Esophagus (tissue), 2 donors: ENCODE data around the gene NLGN1. TPM values are rescaled to one million over a fixed set of nuclear protein-coding genes. Genes with fewer than 3 reads are reported as not detected.
A peak's percentile ranks its signal among the peaks of the same experiment; 100 is the strongest.

Experiments used
- H3K27ac ChIP-seq, 2 donors: one replicate each; pipeline ENCODE4 v1.5.1; 2013; ENCODE audit warnings: low read depth in 2 of 2, mild to moderate bottlenecking in 2 of 2, inconsistent platforms in 1 of 2, low read length in 1 of 2, moderate library complexity in 1 of 2
- H3K27me3 ChIP-seq, 2 donors: one replicate each; pipeline ENCODE4 v1.6.1; 2013; ENCODE audit warnings: low read length in 2 of 2, control low read depth in 1 of 2, mild to moderate bottlenecking in 1 of 2; ENCODE audit not compliant: insufficient read depth in 2 of 2, control insufficient read depth in 1 of 2
- H3K36me3 ChIP-seq, 2 donors: one replicate each; pipeline ENCODE4 v1.6.1; 2013; ENCODE audit warnings: low read length in 1 of 2; ENCODE audit not compliant: control insufficient read depth in 2 of 2, insufficient read depth in 2 of 2
- H3K4me1 ChIP-seq, 2 donors: one replicate each; pipeline ENCODE4 v1.6.1; 2013; ENCODE audit warnings: low read length in 1 of 2; ENCODE audit not compliant: control insufficient read depth in 2 of 2, insufficient read depth in 2 of 2
- H3K4me3 ChIP-seq, 2 donors: one replicate each; pipeline ENCODE4 v1.5.1; 2013; ENCODE audit warnings: low read length in 2 of 2, mild to moderate bottlenecking in 2 of 2, low read depth in 1 of 2, moderate library complexity in 1 of 2
- H3K9me3 ChIP-seq, 2 donors: one replicate each; pipeline ENCODE4 v1.6.1; 2013; ENCODE audit warnings: mild to moderate bottlenecking in 2 of 2, low read depth in 1 of 2, low read length in 1 of 2, moderate library complexity in 1 of 2; ENCODE audit not compliant: control insufficient read depth in 2 of 2, insufficient read depth in 1 of 2
- WGBS, 2 donors: extraction: QIAGEN DNeasy Blood & Tissue Kit; methylation state at CpG; one replicate each; pipeline ENCODE4 v1.1.7; 2013; 5-methylcytosine and 5-hydroxymethylcytosine counted together
- polyA plus RNA-seq, 2 donors: library from polyadenylated mRNA; stranded (reverse); fragments of 200-250 nt; gene quantifications; one replicate each; pipeline ENCODE4 v1.2.3, GENCODE V29; 2013
- donor health status: healthy with polysubstance abuse.
- donor health status: Bipolar disorder and iron deficiency.

Gene NLGN1
- polyA plus RNA-seq, 2 donors, result 0.26 to 0.46 TPM

GRCh38 chr3:173396191-173397041 lies 1.1 kb upstream of the NLGN1 start:
- 1 to 2% methylated on average over 29 of the region's 29 CpGs for WGBS, 2 donors
- peak overlapping the region; percentile 67 to 69 for H3K27ac ChIP-seq
- H3K9me3 ChIP-seq, result no peaks in the 10 kb centered on the region
- no peaks in the 10 kb centered on the region for H3K36me3 ChIP-seq
- no peaks in the 10 kb centered on the region for H3K4me1 ChIP-seq
- H3K4me3 ChIP-seq, result peak overlapping the region; percentile 56 to 85
- peaks cover 0 to 5% of the 10 kb centered on the region in 2 donors for H3K27me3 ChIP-seq

- no peaks in the 10 kb centered on the region for H3K4me1 ChIP-seq
- peaks cover 0 to 3% of the 10 kb centered on the region in 2 donors for H3K27me3 ChIP-seq
- H3K36me3 ChIP-seq, result no peaks in the 10 kb centered on the region
- peak overlapping the region; percentile 40 to 85 for H3K4me3 ChIP-seq
- H3K9me3 ChIP-seq, result no peaks in the 10 kb centered on the region
- H3K27ac ChIP-seq, result peak overlapping the region; percentile 74 to 77
- WGBS, 2 donors, result 7 to 11% methylated on average over 15 of the region's 15 CpGs
These were observed 551 bp downstream of the NLGN1 start for GRCh38 chr3:173398111-173398479.

- no peak overlapping the region for H3K27ac ChIP-seq
- H3K4me3 ChIP-seq, result no peak overlapping the region
- WGBS, 2 donors, result 65 to 70% methylated on average over 1 of the region's 1 CpG
- no peaks in the 10 kb centered on the region for H3K36me3 ChIP-seq
- no peaks in the 10 kb centered on the region for H3K4me1 ChIP-seq
- peaks cover 0 to 3% of the 10 kb centered on the region in 2 donors for H3K27me3 ChIP-seq
- H3K9me3 ChIP-seq, result no peaks in the 10 kb centered on the region
These were observed 1.5 kb downstream of the NLGN1 start for GRCh38 chr3:173399044-173399443.

GRCh38 chr3:173401369-173401768 lies 3.8 kb downstream of the NLGN1 start:
- Histone ChIP-seq H3K4me3 (no peak overlapping the region), H3K36me3 (no peaks in the 10 kb centered on the region), H3K4me1 (no peaks in the 10 kb centered on the region), H3K9me3 (no peaks in the 10 kb centered on the region), H3K27me3 (peaks cover 0 to 3% of the 10 kb centered on the region in 2 donors), H3K27ac (no peak overlapping the region)
- 61 to 74% methylated on average over 3 of the region's 3 CpGs for WGBS, 2 donors

GRCh38 chr3:173402656-173403055 lies 5.1 kb downstream of the NLGN1 start:
- no peaks in the 10 kb centered on the region for H3K36me3 ChIP-seq
- no peak overlapping the region for H3K4me3 ChIP-seq
- no peaks in the 10 kb centered on the region for H3K4me1 ChIP-seq
- WGBS, 2 donors, result 52 to 71% methylated on average over 2 of the region's 2 CpGs
- no peaks in the 10 kb centered on the region for H3K9me3 ChIP-seq
- H3K27ac ChIP-seq, result no peak overlapping the region
- peaks cover 0 to 3% of the 10 kb centered on the region in 2 donors for H3K27me3 ChIP-seq

GRCh38 chr3:173403376-173403775 lies 5.8 kb downstream of the NLGN1 start:
- Histone ChIP-seq H3K4me3 (no peak overlapping the region), H3K36me3 (no peaks in the 10 kb centered on the region), H3K27me3 (no peaks in the 10 kb centered on the region), H3K27ac (no peak overlapping the region), H3K4me1 (no peaks in the 10 kb centered on the region), H3K9me3 (no peaks in the 10 kb centered on the region)
- 43 to 46% methylated on average over 1 of the region's 1 CpG for WGBS, 2 donors

- WGBS, 2 donors, result 79 to 85% methylated on average over 1 of the region's 1 CpG
These were observed 6.6 kb downstream of the NLGN1 start for GRCh38 chr3:173404156-173404555.

GRCh38 chr3:173410436-173410835 lies 12.9 kb downstream of the NLGN1 start:
- no peaks in the 10 kb centered on the region for H3K4me1 ChIP-seq
- no peak overlapping the region for H3K27ac ChIP-seq
- no peak overlapping the region for H3K4me3 ChIP-seq
- H3K36me3 ChIP-seq, result no peaks in the 10 kb centered on the region
- no peaks in the 10 kb centered on the region for H3K27me3 ChIP-seq
- no peaks in the 10 kb centered on the region for H3K9me3 ChIP-seq

More at GRCh38 chr3:173404156-173404555, 6.6 kb downstream of the NLGN1 start:
- H3K27me3 ChIP-seq, result no peaks in the 10 kb centered on the region
- no peak overlapping the region for H3K4me3 ChIP-seq
- no peaks in the 10 kb centered on the region for H3K4me1 ChIP-seq
- no peaks in the 10 kb centered on the region for H3K9me3 ChIP-seq
- no peaks in the 10 kb centered on the region for H3K36me3 ChIP-seq
- H3K27ac ChIP-seq, result no peak overlapping the region

GRCh38 chr3:173410849-173411248 lies 13.3 kb downstream of the NLGN1 start:
- Histone ChIP-seq H3K27me3 (no peaks in the 10 kb centered on the region), H3K27ac (no peak overlapping the region), H3K9me3 (no peaks in the 10 kb centered on the region), H3K4me3 (no peak overlapping the region), H3K36me3 (no peaks in the 10 kb centered on the region), H3K4me1 (no peaks in the 10 kb centered on the region)
- 58 to 67% methylated on average over 1 of the region's 1 CpG for WGBS, 2 donors

GRCh38 chr3:173411375-173411973 lies 13.9 kb downstream of the NLGN1 start:
- no peaks in the 10 kb centered on the region for H3K27me3 ChIP-seq
- no peaks in the 10 kb centered on the region for H3K36me3 ChIP-seq
- H3K4me1 ChIP-seq, result no peaks in the 10 kb centered on the region
- no peak overlapping the region for H3K27ac ChIP-seq
- 27 to 32% methylated on average over 5 of the region's 5 CpGs for WGBS, 2 donors
- H3K9me3 ChIP-seq, result no peaks in the 10 kb centered on the region
- H3K4me3 ChIP-seq, result no peak overlapping the region
